GM19023 (cell line): ENCODE results near the gene OR6F1.
"Not testable (repeated sequence)": the region's sequence is repeated elsewhere in the genome, so short reads cannot be mapped to it uniquely, and the experiment has no call there.

Experiments
- ATAC-seq: cut with Tn5 transposase; IDR thresholded peaks from one replicate; pipeline ENCODE4 v1.9.1; 2021; ENCODE audit warnings: mild to moderate bottlenecking, moderate library complexity; ENCODE audit not compliant: unreplicated experiment

OR6F1 gene

DNA sequence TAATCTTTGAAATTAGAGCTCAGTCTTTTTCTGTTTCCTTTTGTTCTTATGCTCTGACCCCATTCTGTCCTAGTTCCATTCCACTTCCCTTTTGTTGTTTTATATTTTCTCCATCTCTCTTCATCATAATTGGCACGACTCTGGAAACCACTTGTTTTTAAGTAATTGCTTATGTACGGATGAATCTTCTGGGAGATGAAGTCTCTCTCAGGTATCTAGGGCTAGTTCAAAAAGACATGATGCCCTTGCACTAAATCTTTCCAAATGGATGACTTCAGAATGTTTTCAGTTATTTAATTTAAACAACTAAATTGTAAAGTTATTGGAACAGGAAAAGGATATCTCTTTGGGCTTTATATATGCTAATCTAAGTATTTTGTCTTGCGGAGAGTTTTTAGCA is at the start of gene OR6F1:
Gene OR6F1 (minus strand): TSS at position 101 of the 400 bp plus-strand sequence. CDS start 3,891 bp downstream, outside the sequence.
- no peak for ATAC-seq

DNA sequence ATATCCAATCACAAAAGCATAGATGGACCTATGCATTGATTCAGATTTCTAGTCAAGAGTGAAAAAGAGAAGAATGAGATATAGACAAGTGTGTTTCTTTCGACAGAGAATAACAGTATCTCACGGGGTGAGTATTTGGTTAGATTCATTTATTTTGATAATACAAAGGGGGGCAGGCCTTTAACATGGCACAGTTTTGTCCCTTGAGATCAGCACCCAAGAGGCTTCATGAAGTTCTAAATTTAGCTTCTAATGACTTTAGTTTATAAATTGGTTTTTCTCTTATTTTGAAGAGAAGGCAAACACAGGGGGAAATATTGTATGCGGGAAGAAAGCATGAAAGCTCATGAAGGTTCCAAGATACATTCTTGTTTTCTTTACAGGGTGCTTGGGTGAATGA is 44.0 kb upstream of the OR6F1 start, which contains the start of gene OR1C1:
Gene OR1C1 (minus strand): TSS at position 101 of the 400 bp plus-strand sequence. CDS start 2,150 bp downstream, outside the sequence.
- ATAC-seq: no peak

DNA sequence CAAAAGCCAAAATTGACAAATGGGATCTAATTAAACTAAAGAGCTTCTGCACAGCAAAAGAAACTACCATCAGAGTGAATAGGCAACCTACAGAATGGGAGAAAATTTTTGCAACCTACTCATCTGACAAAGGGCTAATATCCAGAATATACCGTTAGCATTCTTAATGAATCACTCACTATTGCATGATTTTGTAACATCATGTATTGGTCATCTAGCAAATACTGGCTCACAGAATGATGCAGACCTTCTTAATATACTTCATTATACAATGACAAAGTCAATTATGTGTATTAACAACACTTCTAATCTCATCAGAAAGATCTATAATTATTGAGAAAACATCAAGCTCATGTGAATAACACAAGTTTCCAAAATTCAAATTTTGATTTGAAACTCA is 37.9 kb upstream of the OR6F1 start:
- not testable (repeated sequence) for ATAC-seq

DNA sequence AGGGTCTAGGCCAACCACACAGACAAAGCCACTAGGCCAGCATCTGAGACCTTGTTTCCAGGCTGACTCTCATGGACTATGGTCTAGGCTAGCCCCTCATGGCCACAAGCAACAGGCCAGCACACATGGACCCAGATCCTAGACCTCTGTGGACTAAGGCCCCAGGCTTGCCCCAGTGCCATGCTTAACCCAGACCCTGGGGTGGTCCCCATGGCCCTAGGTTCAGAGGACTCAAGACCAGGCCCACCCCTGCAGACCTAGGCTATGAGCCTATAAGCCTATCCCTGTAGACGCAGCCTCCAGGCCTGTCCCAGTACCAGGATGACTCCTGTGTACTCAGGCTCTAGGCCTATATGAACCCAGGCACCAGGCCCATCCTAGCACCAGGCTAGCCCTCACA is 33.4 kb upstream of the OR6F1 start:
- no peak for ATAC-seq

DNA sequence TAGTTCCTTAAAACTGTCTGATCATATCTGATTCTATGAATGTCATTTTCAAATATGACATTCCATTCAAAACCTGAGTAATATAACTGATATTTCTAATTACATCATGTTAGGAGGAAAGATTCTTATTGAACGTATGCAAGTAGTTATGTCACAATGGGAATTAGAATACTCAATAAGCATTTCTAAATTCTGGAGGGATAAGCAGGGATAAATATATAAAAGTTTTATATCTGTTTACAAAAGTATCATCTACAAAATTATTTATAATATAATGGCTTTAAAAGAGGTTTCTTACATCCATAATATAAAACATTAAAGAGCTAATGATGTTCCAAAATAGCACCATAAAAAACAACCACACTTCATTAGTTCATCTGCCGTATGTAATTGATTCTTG is 31.6 kb upstream of the OR6F1 start, which contains the start of gene OR14A2:
Gene OR14A2 (minus strand): TSS at position 101 of the 400 bp plus-strand sequence.
- no peak for ATAC-seq

DNA sequence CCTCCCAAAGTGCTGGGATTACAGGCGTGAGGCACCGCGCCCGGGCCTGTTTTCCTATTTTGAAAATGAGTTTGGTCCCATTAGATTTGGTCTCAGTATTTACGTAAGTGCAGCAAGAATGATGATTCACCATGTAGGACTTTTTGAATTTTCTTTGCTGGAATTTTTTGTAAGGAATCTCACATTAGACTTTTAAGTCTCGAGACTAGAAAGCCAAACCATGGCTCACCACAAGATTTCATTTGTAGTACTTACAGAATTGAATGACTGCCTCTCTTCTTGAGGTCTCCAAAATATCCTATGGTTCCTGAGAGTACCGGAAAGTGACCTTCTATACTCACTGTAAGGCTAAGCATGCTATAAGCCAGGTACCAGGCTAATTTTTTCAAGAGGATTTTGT is 31.2 kb upstream of the OR6F1 start:
- ATAC-seq: no peak

DNA sequence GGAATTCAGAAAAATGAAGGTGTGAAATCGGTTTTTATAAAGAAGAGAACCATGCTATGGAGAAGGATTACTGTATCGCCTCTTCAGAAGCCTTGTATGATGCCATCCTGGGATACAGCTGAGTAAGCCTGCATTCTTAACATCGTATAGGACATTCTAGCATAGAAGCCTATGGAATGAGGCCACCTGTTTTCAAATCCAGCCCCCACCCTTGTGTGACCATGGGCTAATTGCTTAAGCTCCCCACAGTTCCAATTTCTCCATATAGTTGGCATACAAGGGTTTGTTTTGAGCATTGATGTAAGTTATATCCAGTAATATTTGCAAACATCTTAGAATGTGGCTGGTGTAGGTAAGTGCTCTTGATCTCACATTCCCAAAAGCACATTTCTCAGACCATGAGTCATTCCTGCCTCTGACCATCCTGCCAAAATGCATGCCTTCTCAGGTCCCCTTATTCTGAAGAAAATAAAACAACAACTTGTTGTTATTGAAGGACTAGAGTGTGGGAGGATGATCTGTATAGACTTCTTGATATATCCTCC is 30.0 kb upstream of the OR6F1 start:
- no peak for ATAC-seq

DNA sequence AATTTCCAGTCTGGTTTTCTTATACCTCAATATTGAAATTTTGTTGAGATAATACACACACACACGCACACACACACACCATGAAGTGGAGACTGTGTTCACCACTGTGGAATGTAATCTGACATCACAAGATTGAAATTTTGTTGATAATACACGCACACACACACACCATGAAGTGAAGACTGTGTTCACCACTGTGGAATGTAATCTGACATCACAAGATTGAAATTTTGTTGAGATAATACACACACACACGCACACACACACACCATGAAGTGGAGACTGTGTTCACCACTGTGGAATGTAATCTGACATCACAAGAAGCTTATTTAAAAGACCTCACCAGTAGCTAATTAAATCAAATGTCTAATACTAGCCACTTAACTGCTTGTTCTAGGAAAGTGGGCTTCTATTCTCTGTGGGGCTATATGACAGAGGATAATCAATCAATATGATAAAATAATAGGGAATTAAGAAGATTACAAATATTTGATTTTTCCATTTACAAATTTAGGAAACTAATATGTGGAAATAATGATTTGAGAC is 25.8 kb upstream of the OR6F1 start:
- not testable (repeated sequence) for ATAC-seq

DNA sequence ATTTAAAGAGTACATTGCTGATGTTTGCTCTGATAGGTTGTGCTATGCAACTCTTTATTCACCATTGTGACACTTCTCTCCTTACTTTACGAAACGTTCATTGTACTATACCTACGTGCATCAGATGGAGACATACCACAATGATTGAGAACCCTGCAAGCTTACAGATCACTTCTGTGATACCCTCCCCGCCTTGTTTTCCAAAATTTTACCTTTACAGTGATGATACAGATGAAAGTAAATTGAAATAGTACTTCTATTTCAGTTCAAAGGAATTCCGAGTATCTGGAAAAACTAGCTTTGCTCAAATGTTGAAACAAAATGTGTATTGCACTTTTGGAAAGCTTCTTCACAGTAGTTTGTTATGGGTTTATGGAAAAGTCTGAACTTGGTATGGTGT is 25.3 kb upstream of the OR6F1 start:
- no peak for ATAC-seq

DNA sequence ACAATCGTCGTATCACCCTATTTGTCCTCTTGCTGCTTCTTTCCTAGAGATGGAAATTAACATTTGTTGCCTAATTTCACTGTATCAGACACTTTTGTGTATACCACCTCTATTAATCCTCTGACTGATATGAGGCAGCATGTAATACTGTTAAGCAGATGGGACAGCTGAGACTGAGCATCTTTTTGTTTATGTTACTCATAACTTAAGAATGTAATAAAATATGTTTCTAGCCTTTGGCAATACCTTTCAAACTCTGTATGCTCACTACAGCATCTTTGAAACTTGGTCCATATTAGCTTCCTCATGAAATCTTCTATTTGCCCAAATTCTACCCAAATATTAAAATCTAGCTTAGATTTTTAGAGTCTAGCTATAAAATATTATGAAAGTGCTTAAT is 24.3 kb upstream of the OR6F1 start:
- ATAC-seq: no peak

DNA sequence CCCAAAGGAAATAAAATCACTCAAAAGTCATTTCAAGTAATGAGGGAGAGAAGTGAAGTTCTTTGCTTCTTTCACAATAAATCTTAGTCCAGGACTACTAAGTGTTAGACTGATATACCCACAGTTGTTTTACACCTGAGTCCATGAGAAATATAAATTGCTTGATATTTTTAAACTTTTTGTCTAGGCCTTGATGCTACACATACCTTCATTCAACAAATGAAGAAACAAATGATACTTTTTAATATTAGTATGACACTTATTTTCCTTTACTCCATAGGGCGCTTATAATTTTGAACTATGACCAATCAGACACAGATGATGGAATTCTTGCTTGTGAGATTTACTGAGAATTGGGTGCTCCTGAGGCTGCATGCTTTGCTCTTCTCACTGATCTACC is 21.9 kb upstream of the OR6F1 start, which contains the start of gene OR14K1:
Gene OR14K1 (plus strand): TSS at position 301 of the 400 bp plus-strand sequence. CDS start 0 bp downstream, at position 301.
- no peak for ATAC-seq

DNA sequence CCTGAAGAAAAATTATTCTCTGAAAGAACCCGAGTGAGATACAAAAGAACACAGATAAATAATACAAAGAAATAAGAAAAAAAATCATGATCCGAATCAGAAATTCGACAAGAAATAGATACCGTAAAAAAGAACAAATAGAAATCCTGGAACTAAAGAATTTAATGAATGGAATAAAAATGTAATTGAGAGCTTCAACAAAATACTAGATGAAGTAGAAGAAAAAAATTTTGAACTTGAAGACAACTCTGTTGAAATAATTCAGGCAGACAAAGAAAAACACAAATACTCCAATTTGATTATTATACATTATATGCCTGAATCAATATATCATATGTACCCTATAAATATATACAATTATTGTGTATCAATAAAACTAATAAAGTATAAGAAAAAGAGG is 4.8 kb upstream of the OR6F1 start:
- no peak for ATAC-seq

DNA sequence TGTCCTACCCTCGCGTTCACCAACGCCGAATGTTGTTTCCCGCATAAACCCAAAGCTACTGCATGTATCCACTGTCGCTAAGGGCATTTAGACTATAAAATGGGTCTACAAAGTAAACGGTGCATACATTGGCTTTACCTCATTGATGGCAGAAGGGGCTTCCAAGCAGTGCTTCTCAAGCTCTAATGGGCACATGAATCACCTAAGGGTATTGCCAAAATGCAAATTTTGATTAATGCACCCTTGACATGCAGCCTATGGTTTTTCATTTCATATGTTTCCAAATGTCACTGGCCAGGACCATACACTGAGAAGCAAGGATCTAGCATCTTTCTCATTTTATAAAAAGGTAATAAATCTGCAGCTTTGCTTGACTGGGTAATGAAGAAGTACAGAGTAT is 2.7 kb downstream of the OR6F1 start:
- ATAC-seq: no peak

DNA sequence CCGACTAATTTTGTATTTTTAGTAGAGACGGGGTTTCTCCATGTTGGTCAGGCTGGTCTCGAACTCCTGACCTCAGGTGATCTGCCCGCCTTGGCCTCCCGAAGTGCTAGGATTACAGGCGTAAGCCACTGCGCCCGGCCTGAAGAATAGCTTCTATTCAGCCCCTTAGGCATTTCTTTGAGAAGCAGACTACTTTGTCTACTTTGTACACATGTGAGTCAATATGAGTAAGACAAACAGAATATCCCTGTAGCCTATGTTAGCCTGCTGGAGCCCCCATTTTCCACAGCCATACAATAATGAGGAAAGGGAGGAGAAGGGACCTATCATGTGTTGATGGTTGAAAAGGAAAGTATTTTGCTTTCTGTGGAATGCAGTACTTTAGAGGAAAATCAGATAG is 5.8 kb downstream of the OR6F1 start:
- ATAC-seq: not testable (repeated sequence)

DNA sequence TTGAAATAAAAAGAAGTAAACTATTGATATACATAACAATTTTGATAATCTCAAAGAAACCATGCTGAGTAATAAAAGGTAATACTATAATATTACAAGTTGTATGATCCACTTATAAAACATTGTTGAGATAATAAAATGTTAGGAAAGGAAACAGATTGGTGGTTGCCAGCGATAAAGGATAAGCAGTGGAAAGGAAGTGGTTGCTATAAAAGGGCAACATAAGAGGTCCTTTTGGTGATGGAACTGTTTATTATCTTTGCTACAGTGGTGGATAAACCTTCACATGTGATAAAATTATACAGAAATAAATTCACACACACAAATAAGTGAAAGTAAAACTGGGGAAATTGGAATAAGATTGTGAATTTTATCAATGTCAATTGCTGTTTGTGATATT is 15.1 kb downstream of the OR6F1 start:
- no peak for ATAC-seq

DNA sequence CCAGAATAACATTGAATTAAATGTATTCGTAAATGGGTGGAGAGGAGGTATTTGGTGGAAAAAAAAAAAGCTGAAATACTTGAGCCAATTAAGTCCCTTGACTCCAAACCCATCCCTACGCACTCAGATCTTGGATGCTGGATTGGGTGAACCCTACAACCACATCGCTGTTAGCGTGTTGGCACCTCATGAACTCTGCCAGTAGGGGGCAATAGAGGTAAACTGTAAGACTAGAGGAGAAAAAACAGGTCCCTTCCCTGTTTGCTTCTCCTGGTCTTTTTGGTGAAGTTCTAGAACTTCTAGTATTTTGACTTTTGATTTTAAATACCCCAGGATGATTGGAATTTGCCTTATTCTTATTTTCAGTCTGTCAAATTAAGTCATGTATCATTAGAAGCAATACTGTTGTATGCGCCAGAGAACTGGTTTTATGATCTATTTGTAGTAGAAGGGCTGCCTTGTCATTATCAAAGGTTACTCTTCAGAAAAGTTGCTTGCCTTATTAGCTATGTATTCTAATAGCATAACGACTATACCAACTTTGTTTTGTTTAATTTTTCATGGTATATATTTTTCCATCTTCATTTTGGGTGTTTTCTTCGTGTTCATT is 35.1 kb downstream of the OR6F1 start:
- ATAC-seq: peak; percentile 80

DNA sequence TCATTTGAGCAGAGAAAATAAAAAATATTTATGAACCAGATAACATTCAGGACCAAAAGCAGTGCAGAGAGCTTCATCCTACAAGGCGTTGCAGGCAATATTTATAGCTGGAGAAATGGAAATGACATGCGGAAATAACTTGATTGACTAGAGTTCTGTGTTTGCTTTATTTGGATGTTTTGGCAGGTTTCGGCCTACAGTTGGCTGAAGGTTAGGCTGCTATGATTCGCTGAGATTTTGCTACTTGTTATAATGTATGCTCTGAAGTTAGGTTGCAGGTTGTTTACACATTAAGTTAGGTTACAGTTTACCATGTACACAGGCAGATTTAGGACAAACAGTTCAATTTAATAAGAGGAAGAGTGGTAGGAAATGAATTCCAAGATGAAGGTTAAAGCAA is 36.3 kb downstream of the OR6F1 start:
- ATAC-seq: no peak

DNA sequence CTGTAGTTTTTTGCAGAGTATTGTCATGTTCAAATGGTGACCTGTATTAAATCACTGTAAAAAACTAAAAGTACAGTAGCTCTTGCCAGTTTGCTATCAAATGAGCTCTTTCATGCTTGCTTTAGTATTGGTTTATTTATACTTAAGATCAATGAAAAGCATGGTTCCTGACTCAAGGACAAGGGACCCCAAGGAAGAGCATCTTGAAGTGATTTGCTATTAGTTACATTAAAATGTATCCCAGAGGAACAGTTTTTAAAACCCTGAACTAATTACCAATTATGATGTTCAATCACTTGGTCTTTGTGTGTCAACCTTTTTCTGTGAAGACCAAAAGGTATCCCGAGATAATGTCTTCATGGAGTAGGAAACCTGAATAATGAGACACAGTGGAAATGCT is 36.8 kb downstream of the OR6F1 start, which contains the start of gene OR13G1:
Gene OR13G1 (minus strand): TSS at position 101 of the 400 bp plus-strand sequence. CDS start 6,698 bp downstream, outside the sequence.
- no peak for ATAC-seq

DNA sequence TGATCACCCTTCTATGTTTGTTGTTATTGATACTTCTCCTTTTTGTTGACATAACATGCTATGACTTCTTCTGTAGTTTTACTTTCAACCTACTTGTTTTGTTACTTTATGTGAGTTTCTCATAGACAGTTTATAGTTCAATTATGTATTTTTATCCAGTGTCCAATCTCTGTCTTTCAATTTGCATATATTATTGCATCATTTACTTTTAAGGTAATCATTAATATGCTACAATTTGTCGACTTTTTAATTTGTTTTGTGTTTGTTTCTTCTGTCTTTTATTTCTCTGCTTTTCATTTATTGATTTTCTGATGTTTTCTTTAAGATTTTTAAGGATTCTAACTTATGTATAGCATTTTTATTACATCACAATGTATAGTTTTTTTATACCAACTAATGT is 47.2 kb downstream of the OR6F1 start:
- ATAC-seq: no peak
